Body of pancreas (tissue), 4 donors: Measurements from ENCODE around the gene AP4B1.

ENCODE experiments used
- POLR2A ChIP-seq, 3 donors: fragments of 450-650 bp; IDR thresholded peaks; one replicate each; pipeline ENCODE4 v1.6.1; 2016; ENCODE audit warnings: antibody characterized with exemption in 3 of 3, mild to moderate bottlenecking in 2 of 3
- TF ChIP-seq, protein P1 (sequence below), 7 experiments: fragments of 450-650 bp in 4 of 7; fragments of 200-600 bp in 3 of 7; sonication (generic) in 3 of 7; IDR thresholded peaks; one replicate each; pipeline ENCODE4 v1.5.1; 2016 to 2019; ENCODE audit warnings: antibody characterized with exemption in 7 of 7

DNA sequence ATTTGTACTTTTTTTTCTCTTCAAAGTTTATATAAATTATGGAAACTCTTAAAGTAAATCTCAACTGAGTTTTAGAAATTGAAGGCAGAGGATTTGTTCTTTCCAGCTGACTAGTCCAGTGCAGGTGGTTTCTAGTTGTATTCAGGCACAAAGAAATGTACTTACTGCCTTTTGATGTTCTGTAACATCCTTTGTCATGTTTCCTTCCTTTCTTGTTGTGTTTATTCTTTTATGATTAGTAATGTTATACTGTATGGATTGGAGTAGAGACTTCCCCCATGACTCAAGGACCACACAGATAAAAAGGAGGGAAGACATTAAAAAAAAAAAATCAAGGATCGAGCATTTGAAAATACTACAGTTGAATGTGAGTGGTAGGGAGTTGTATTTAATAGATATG lies 32.5 kb upstream of the AP4B1 start:
- TF ChIP-seq, protein P1, sequence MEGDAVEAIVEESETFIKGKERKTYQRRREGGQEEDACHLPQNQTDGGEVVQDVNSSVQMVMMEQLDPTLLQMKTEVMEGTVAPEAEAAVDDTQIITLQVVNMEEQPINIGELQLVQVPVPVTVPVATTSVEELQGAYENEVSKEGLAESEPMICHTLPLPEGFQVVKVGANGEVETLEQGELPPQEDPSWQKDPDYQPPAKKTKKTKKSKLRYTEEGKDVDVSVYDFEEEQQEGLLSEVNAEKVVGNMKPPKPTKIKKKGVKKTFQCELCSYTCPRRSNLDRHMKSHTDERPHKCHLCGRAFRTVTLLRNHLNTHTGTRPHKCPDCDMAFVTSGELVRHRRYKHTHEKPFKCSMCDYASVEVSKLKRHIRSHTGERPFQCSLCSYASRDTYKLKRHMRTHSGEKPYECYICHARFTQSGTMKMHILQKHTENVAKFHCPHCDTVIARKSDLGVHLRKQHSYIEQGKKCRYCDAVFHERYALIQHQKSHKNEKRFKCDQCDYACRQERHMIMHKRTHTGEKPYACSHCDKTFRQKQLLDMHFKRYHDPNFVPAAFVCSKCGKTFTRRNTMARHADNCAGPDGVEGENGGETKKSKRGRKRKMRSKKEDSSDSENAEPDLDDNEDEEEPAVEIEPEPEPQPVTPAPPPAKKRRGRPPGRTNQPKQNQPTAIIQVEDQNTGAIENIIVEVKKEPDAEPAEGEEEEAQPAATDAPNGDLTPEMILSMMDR (IDR thresholded peaks at IDR 0.05): no peak
- TF ChIP-seq POLR2A (IDR thresholded peaks at IDR 0.05): no peak
